ENCODE data around the gene OSBPL6.
"Not testable (repeated sequence)": the region's sequence is repeated elsewhere in the genome, so short reads cannot be mapped to it uniquely, and the experiment has no call there.

OSBPL6 gene

GRCh38 chr2:178309541-178309940, 115.2 kb downstream of the OSBPL6 start:
- Histone ChIP-seq H3K27ac (ENCODE audit: low read depth, low read length) (no peak overlapping the region), H3K4me1 (ENCODE audit: control insufficient read depth in 1 of 2, insufficient read depth in 2 of 2, low read length in 2 of 2) (no peaks in the 10 kb centered on the region)

GRCh38 chr2:178315078-178315477, 120.8 kb downstream of the OSBPL6 start:
- Histone ChIP-seq H3K36me3 (ENCODE audit: control insufficient read depth in 1 of 2, insufficient read depth in 2 of 2, low read length in 2 of 2) (no peaks in the 10 kb centered on the region), H3K27me3 (ENCODE audit: control insufficient read depth in 1 of 2, insufficient read depth in 2 of 2, low read length in 2 of 2) (no peaks in the 10 kb centered on the region), H3K4me1 (ENCODE audit: control insufficient read depth in 1 of 2, insufficient read depth in 2 of 2, low read length in 2 of 2) (no peaks in the 10 kb centered on the region), H3K27ac (ENCODE audit: low read depth, low read length) (no peak overlapping the region), H3K9me3 (ENCODE audit: control insufficient read depth in 1 of 2, low read length in 2 of 2) (no peaks in the 10 kb centered on the region), H3K4me3 (ENCODE audit: low read depth in 1 of 2, low read length in 2 of 2) (no peak overlapping the region), H3K9ac (ENCODE audit: low read depth in 1 of 2, low read length in 2 of 2) (no peak overlapping the region)

More at GRCh38 chr2:178309541-178309940, 115.2 kb downstream of the OSBPL6 start:
- Histone ChIP-seq H3K36me3 (ENCODE audit: control insufficient read depth in 1 of 2, insufficient read depth in 2 of 2, low read length in 2 of 2) (no peaks in the 10 kb centered on the region), H3K27me3 (ENCODE audit: control insufficient read depth in 1 of 2, insufficient read depth in 2 of 2, low read length in 2 of 2) (no peaks in the 10 kb centered on the region), H3K9ac (ENCODE audit: low read depth in 1 of 2, low read length in 2 of 2) (no peak overlapping the region), H3K9me3 (ENCODE audit: control insufficient read depth in 1 of 2, low read length in 2 of 2) (no peaks in the 10 kb centered on the region), H3K4me3 (ENCODE audit: low read depth in 1 of 2, low read length in 2 of 2) (no peak overlapping the region)

GRCh38 chr2:178315488-178315948, 121.2 kb downstream of the OSBPL6 start:
- Histone ChIP-seq H3K36me3 (ENCODE audit: control insufficient read depth in 1 of 2, insufficient read depth in 2 of 2, low read length in 2 of 2) (no peaks in the 10 kb centered on the region), H3K4me1 (ENCODE audit: control insufficient read depth in 1 of 2, insufficient read depth in 2 of 2, low read length in 2 of 2) (no peaks in the 10 kb centered on the region), H3K9ac (ENCODE audit: low read depth in 1 of 2, low read length in 2 of 2) (no peak overlapping the region), H3K9me3 (ENCODE audit: control insufficient read depth in 1 of 2, low read length in 2 of 2) (no peaks in the 10 kb centered on the region), H3K4me3 (ENCODE audit: low read depth in 1 of 2, low read length in 2 of 2) (no peak overlapping the region), H3K27me3 (ENCODE audit: control insufficient read depth in 1 of 2, insufficient read depth in 2 of 2, low read length in 2 of 2) (no peaks in the 10 kb centered on the region), H3K27ac (ENCODE audit: low read depth, low read length) (no peak overlapping the region)

GRCh38 chr2:178317811-178318210, 123.5 kb downstream of the OSBPL6 start:
- Histone ChIP-seq H3K27me3 (ENCODE audit: control insufficient read depth in 1 of 2, insufficient read depth in 2 of 2, low read length in 2 of 2) (no peaks in the 10 kb centered on the region), H3K27ac (ENCODE audit: low read depth, low read length) (no peak overlapping the region), H3K9ac (ENCODE audit: low read depth in 1 of 2, low read length in 2 of 2) (no peak overlapping the region), H3K4me3 (ENCODE audit: low read depth in 1 of 2, low read length in 2 of 2) (no peak overlapping the region), H3K36me3 (ENCODE audit: control insufficient read depth in 1 of 2, insufficient read depth in 2 of 2, low read length in 2 of 2) (no peaks in the 10 kb centered on the region), H3K9me3 (ENCODE audit: control insufficient read depth in 1 of 2, low read length in 2 of 2) (no peaks in the 10 kb centered on the region), H3K4me1 (ENCODE audit: control insufficient read depth in 1 of 2, insufficient read depth in 2 of 2, low read length in 2 of 2) (no peaks in the 10 kb centered on the region)

- Histone ChIP-seq H3K27me3 (ENCODE audit: control insufficient read depth in 1 of 2, insufficient read depth in 2 of 2, low read length in 2 of 2) (no peaks in the 10 kb centered on the region), H3K4me1 (ENCODE audit: control insufficient read depth in 1 of 2, insufficient read depth in 2 of 2, low read length in 2 of 2) (no peaks in the 10 kb centered on the region), H3K27ac (ENCODE audit: low read depth, low read length) (no peak overlapping the region), H3K9ac (ENCODE audit: low read depth in 1 of 2, low read length in 2 of 2) (no peak overlapping the region), H3K9me3 (ENCODE audit: control insufficient read depth in 1 of 2, low read length in 2 of 2) (no peaks in the 10 kb centered on the region), H3K36me3 (ENCODE audit: control insufficient read depth in 1 of 2, insufficient read depth in 2 of 2, low read length in 2 of 2) (no peaks in the 10 kb centered on the region), H3K4me3 (ENCODE audit: low read depth in 1 of 2, low read length in 2 of 2) (no peak overlapping the region)
These were observed 125.8 kb downstream of the OSBPL6 start for GRCh38 chr2:178320011-178320585.

GRCh38 chr2:178322068-178322467, 127.8 kb downstream of the OSBPL6 start:
- H3K36me3 ChIP-seq (ENCODE audit: control insufficient read depth in 1 of 2, insufficient read depth in 2 of 2, low read length in 2 of 2): no peaks in the 10 kb centered on the region
- no peak overlapping the region for H3K4me3 ChIP-seq (ENCODE audit: low read depth in 1 of 2, low read length in 2 of 2)
- H3K9me3 ChIP-seq (ENCODE audit: control insufficient read depth in 1 of 2, low read length in 2 of 2): no peaks in the 10 kb centered on the region
- H3K9ac ChIP-seq (ENCODE audit: low read depth in 1 of 2, low read length in 2 of 2): no peak overlapping the region
- H3K4me1 ChIP-seq (ENCODE audit: control insufficient read depth in 1 of 2, insufficient read depth in 2 of 2, low read length in 2 of 2): no peaks in the 10 kb centered on the region
- no peaks in the 10 kb centered on the region for H3K27me3 ChIP-seq (ENCODE audit: control insufficient read depth in 1 of 2, insufficient read depth in 2 of 2, low read length in 2 of 2)
- H3K27ac ChIP-seq (ENCODE audit: low read depth, low read length): no peak overlapping the region

- not testable (repeated sequence) for H3K4me3 ChIP-seq (ENCODE audit: low read depth in 1 of 2, low read length in 2 of 2); H3K27ac ChIP-seq (ENCODE audit: low read depth, low read length); H3K9me3 ChIP-seq (ENCODE audit: control insufficient read depth in 1 of 2, low read length in 2 of 2); H3K36me3 ChIP-seq (ENCODE audit: control insufficient read depth in 1 of 2, insufficient read depth in 2 of 2, low read length in 2 of 2); H3K9ac ChIP-seq (ENCODE audit: low read depth in 1 of 2, low read length in 2 of 2); H3K4me1 ChIP-seq (ENCODE audit: control insufficient read depth in 1 of 2, insufficient read depth in 2 of 2, low read length in 2 of 2); H3K27me3 ChIP-seq (ENCODE audit: control insufficient read depth in 1 of 2, insufficient read depth in 2 of 2, low read length in 2 of 2)
These were observed 129.0 kb downstream of the OSBPL6 start for GRCh38 chr2:178323331-178323730.

- H3K27ac ChIP-seq (ENCODE audit: low read depth, low read length): no peak overlapping the region
These were observed 129.8 kb downstream of the OSBPL6 start for GRCh38 chr2:178324077-178324476.

GRCh38 chr2:178325268-178325667, 131.0 kb downstream of the OSBPL6 start:
- H3K4me1 ChIP-seq (ENCODE audit: control insufficient read depth in 1 of 2, insufficient read depth in 2 of 2, low read length in 2 of 2): no peaks in the 10 kb centered on the region
- H3K36me3 ChIP-seq (ENCODE audit: control insufficient read depth in 1 of 2, insufficient read depth in 2 of 2, low read length in 2 of 2): no peaks in the 10 kb centered on the region
- H3K9me3 ChIP-seq (ENCODE audit: control insufficient read depth in 1 of 2, low read length in 2 of 2): no peaks in the 10 kb centered on the region
- no peak overlapping the region for H3K4me3 ChIP-seq (ENCODE audit: low read depth in 1 of 2, low read length in 2 of 2)
- no peaks in the 10 kb centered on the region for H3K27me3 ChIP-seq (ENCODE audit: control insufficient read depth in 1 of 2, insufficient read depth in 2 of 2, low read length in 2 of 2)
- no peak overlapping the region for H3K9ac ChIP-seq (ENCODE audit: low read depth in 1 of 2, low read length in 2 of 2)
- no peak overlapping the region for H3K27ac ChIP-seq (ENCODE audit: low read depth, low read length)

More at GRCh38 chr2:178324077-178324476, 129.8 kb downstream of the OSBPL6 start:
- Histone ChIP-seq H3K4me3 (ENCODE audit: low read depth in 1 of 2, low read length in 2 of 2) (no peak overlapping the region), H3K9ac (ENCODE audit: low read depth in 1 of 2, low read length in 2 of 2) (no peak overlapping the region), H3K36me3 (ENCODE audit: control insufficient read depth in 1 of 2, insufficient read depth in 2 of 2, low read length in 2 of 2) (no peaks in the 10 kb centered on the region), H3K4me1 (ENCODE audit: control insufficient read depth in 1 of 2, insufficient read depth in 2 of 2, low read length in 2 of 2) (no peaks in the 10 kb centered on the region), H3K9me3 (ENCODE audit: control insufficient read depth in 1 of 2, low read length in 2 of 2) (no peaks in the 10 kb centered on the region), H3K27me3 (ENCODE audit: control insufficient read depth in 1 of 2, insufficient read depth in 2 of 2, low read length in 2 of 2) (no peaks in the 10 kb centered on the region)

- H3K27ac ChIP-seq (ENCODE audit: low read depth, low read length): no peak overlapping the region
- H3K4me1 ChIP-seq (ENCODE audit: control insufficient read depth in 1 of 2, insufficient read depth in 2 of 2, low read length in 2 of 2): no peaks in the 10 kb centered on the region
These were observed 133.2 kb downstream of the OSBPL6 start for GRCh38 chr2:178327516-178327915.

GRCh38 chr2:178328037-178328436, 133.7 kb downstream of the OSBPL6 start:
- Histone ChIP-seq H3K4me1 (ENCODE audit: control insufficient read depth in 1 of 2, insufficient read depth in 2 of 2, low read length in 2 of 2) (no peaks in the 10 kb centered on the region), H3K36me3 (ENCODE audit: control insufficient read depth in 1 of 2, insufficient read depth in 2 of 2, low read length in 2 of 2) (no peaks in the 10 kb centered on the region), H3K27me3 (ENCODE audit: control insufficient read depth in 1 of 2, insufficient read depth in 2 of 2, low read length in 2 of 2) (no peaks in the 10 kb centered on the region), H3K27ac (ENCODE audit: low read depth, low read length) (no peak overlapping the region), H3K4me3 (ENCODE audit: low read depth in 1 of 2, low read length in 2 of 2) (no peak overlapping the region), H3K9me3 (ENCODE audit: control insufficient read depth in 1 of 2, low read length in 2 of 2) (no peaks in the 10 kb centered on the region), H3K9ac (ENCODE audit: low read depth in 1 of 2, low read length in 2 of 2) (no peak overlapping the region)

More at GRCh38 chr2:178327516-178327915, 133.2 kb downstream of the OSBPL6 start:
- H3K9ac ChIP-seq (ENCODE audit: low read depth in 1 of 2, low read length in 2 of 2): no peak overlapping the region
- no peaks in the 10 kb centered on the region for H3K27me3 ChIP-seq (ENCODE audit: control insufficient read depth in 1 of 2, insufficient read depth in 2 of 2, low read length in 2 of 2)
- no peaks in the 10 kb centered on the region for H3K36me3 ChIP-seq (ENCODE audit: control insufficient read depth in 1 of 2, insufficient read depth in 2 of 2, low read length in 2 of 2)
- H3K4me3 ChIP-seq (ENCODE audit: low read depth in 1 of 2, low read length in 2 of 2): no peak overlapping the region
- no peaks in the 10 kb centered on the region for H3K9me3 ChIP-seq (ENCODE audit: control insufficient read depth in 1 of 2, low read length in 2 of 2)

Measured in duodenal mucosa (tissue), 2 donors.